HEK293 (cell line): Measurements from ENCODE around the gene ANKRD9.

Experiments
- CTCF ChIA-PET: fragments of 350-600 bp; formaldehyde crosslinking; extraction: SDS; loops from one replicate; lab custom pipeline; 2021; ENCODE audit warnings: antibody characterized with exemption; lab: Yijun Ruan, JAX
- POLR2A ChIA-PET: fragments of 300-600 bp; formaldehyde crosslinking; extraction: SDS; loops from one replicate; lab custom pipeline; 2020; ENCODE audit warnings: antibody characterized with exemption, inconsistent platforms; lab: Yijun Ruan, JAX
- H3K27ac ChIP-seq: fragments of 200-500 bp; sonication (Bioruptor generic); 2 replicates; pipeline ENCODE4 v1.5.1; 2014; ENCODE audit warnings: low read depth, low read length, control low read depth, inconsistent platforms; ENCODE audit errors: extremely low read depth
- H3K36me3 ChIP-seq, 2 experiments: fragments of 200-500 bp in 1 of 2; sonication (Bioruptor generic) in 1 of 2; 1 replicate in 1 of 2; 2 replicates in 1 of 2; pipeline ENCODE4 v1.5.1; 2014 to 2017; ENCODE audit warnings: inconsistent platforms in 2 of 2, low read length in 2 of 2; ENCODE audit not compliant: control insufficient read depth in 2 of 2, insufficient read depth in 1 of 2
- H3K4me1 ChIP-seq: fragments of 200-500 bp; sonication (Bioruptor generic); 2 replicates; pipeline ENCODE4 v1.5.1; 2014; ENCODE audit warnings: mild to moderate bottlenecking, low read length, inconsistent platforms; ENCODE audit not compliant: control insufficient read depth, insufficient read depth
- H3K4me3 ChIP-seq: 2 replicates; pipeline ENCODE4 v1.5.1; 2011; ENCODE audit warnings: low read depth, mild to moderate bottlenecking, control low read depth, low read length, moderate library complexity
- H3K9me3 ChIP-seq: fragments of 200-500 bp; sonication (Bioruptor generic); 2 replicates; pipeline ENCODE4 v1.5.1; 2014; ENCODE audit warnings: low read depth, low read length, inconsistent platforms; ENCODE audit not compliant: control insufficient read depth, insufficient read depth
- BCL11B ChIP-seq: fragments of 450-650 bp; formaldehyde crosslinking; IDR thresholded peaks from 2 replicates; pipeline ENCODE4 v1.5.1; 2016; ENCODE audit warnings: low read depth, missing biosample characterization, missing genetic modification characterization
- CTCF ChIP-seq: fragments of 450-650 bp; formaldehyde crosslinking; IDR thresholded peaks from 2 replicates; pipeline ENCODE4 v1.5.1; 2016; ENCODE audit warnings: missing biosample characterization, missing genetic modification characterization
- HOXD13 ChIP-seq: sonication (generic); formaldehyde crosslinking; IDR thresholded peaks from 2 replicates; pipeline ENCODE4 v1.8.0; 2022; ENCODE audit warnings: missing genetic modification reagents, borderline replicate concordance
- INSM2 ChIP-seq: fragments of 450-650 bp; formaldehyde crosslinking; IDR thresholded peaks from 2 replicates; pipeline ENCODE4 v1.5.1; 2016; ENCODE audit warnings: missing biosample characterization, missing genetic modification characterization
- KLF16 ChIP-seq: fragments of 450-650 bp; formaldehyde crosslinking; IDR thresholded peaks from 2 replicates; pipeline ENCODE4 v1.5.1; 2017; ENCODE audit warnings: missing biosample characterization, missing genetic modification characterization
- KLF8 ChIP-seq: fragments of 450-650 bp; formaldehyde crosslinking; IDR thresholded peaks from 2 replicates; pipeline ENCODE4 v1.5.1; 2016; ENCODE audit warnings: missing biosample characterization, missing genetic modification characterization
- KLF9 ChIP-seq: fragments of 450-650 bp; formaldehyde crosslinking; IDR thresholded peaks from 2 replicates; pipeline ENCODE4 v1.5.1; 2016; ENCODE audit warnings: missing biosample characterization, missing genetic modification characterization, low read depth
- OSR2 ChIP-seq: fragments of 450-650 bp; formaldehyde crosslinking; IDR thresholded peaks from 2 replicates; pipeline ENCODE4 v1.5.1; 2016; ENCODE audit warnings: missing biosample characterization, missing genetic modification characterization
- REPIN1 ChIP-seq: fragments of 450-650 bp; formaldehyde crosslinking; IDR thresholded peaks from 2 replicates; pipeline ENCODE4 v1.5.1; 2017; ENCODE audit warnings: missing biosample characterization, missing genetic modification characterization, low read depth
- SETDB1 ChIP-seq: IDR thresholded peaks from one replicate; pipeline ENCODE4 v1.6.1; 2017; ENCODE audit warnings: mild to moderate bottlenecking, low read length, moderate library complexity, mixed read lengths; ENCODE audit not compliant: insufficient read length
- SP3 ChIP-seq: fragments of 450-650 bp; formaldehyde crosslinking; IDR thresholded peaks from 2 replicates; pipeline ENCODE4 v1.5.1; 2016; ENCODE audit warnings: missing biosample characterization, missing genetic modification characterization
- ZBTB21 ChIP-seq: fragments of 450-650 bp; formaldehyde crosslinking; IDR thresholded peaks from 2 replicates; pipeline ENCODE4 v1.5.1; 2017; ENCODE audit warnings: missing biosample characterization, missing genetic modification characterization
- ZBTB48 ChIP-seq: fragments of 450-650 bp; formaldehyde crosslinking; IDR thresholded peaks from 2 replicates; pipeline ENCODE4 v1.5.1; 2016; ENCODE audit warnings: missing biosample characterization, missing genetic modification characterization
- ZBTB8A ChIP-seq: fragments of 450-650 bp; formaldehyde crosslinking; IDR thresholded peaks from 2 replicates; pipeline ENCODE4 v1.5.1; 2016; ENCODE audit warnings: missing biosample characterization, missing genetic modification characterization
- ZIC2 ChIP-seq: fragments of 450-650 bp; formaldehyde crosslinking; IDR thresholded peaks from 2 replicates; pipeline ENCODE4 v1.5.1; 2016; ENCODE audit warnings: missing biosample characterization, missing genetic modification characterization
- ZNF114 ChIP-seq: fragments of 450-650 bp; formaldehyde crosslinking; IDR thresholded peaks from 2 replicates; pipeline ENCODE4 v1.5.0; 2017; ENCODE audit warnings: missing biosample characterization, missing genetic modification characterization
- ZNF146 ChIP-seq: fragments of 450-650 bp; formaldehyde crosslinking; IDR thresholded peaks from 2 replicates; pipeline ENCODE4 v1.5.1; 2016; ENCODE audit warnings: missing biosample characterization, missing genetic modification characterization
- ZNF221 ChIP-seq: fragments of 450-650 bp; formaldehyde crosslinking; IDR thresholded peaks from 2 replicates; pipeline ENCODE4 v1.5.1; 2017; ENCODE audit warnings: missing biosample characterization, missing genetic modification characterization, borderline replicate concordance
- ZNF26 ChIP-seq: fragments of 450-650 bp; formaldehyde crosslinking; IDR thresholded peaks from 2 replicates; pipeline ENCODE4 v1.5.1; 2016; ENCODE audit warnings: missing biosample characterization, missing genetic modification characterization
- ZNF341 ChIP-seq: fragments of 450-650 bp; formaldehyde crosslinking; IDR thresholded peaks from 2 replicates; pipeline ENCODE4; 2016; ENCODE audit warnings: low read depth, missing biosample characterization, missing genetic modification characterization
- ZNF354C ChIP-seq: fragments of 450-650 bp; formaldehyde crosslinking; IDR thresholded peaks from 2 replicates; pipeline ENCODE4 v1.5.1; 2016; ENCODE audit warnings: missing biosample characterization, missing genetic modification characterization, low read depth, borderline replicate concordance
- ZNF394 ChIP-seq: fragments of 450-650 bp; formaldehyde crosslinking; IDR thresholded peaks from 2 replicates; pipeline ENCODE4 v1.5.1; 2016; ENCODE audit warnings: missing biosample characterization, missing genetic modification characterization, mild to moderate bottlenecking, moderate library complexity, borderline replicate concordance
- ZNF473 ChIP-seq: fragments of 450-650 bp; formaldehyde crosslinking; IDR thresholded peaks from 2 replicates; pipeline ENCODE4 v1.5.1; 2017; ENCODE audit warnings: missing biosample characterization, missing genetic modification characterization
- ZNF621 ChIP-seq: fragments of 450-650 bp; formaldehyde crosslinking; IDR thresholded peaks from 2 replicates; pipeline ENCODE4 v1.5.1; 2017; ENCODE audit warnings: missing biosample characterization, missing genetic modification characterization
- ZNF707 ChIP-seq: fragments of 450-650 bp; formaldehyde crosslinking; IDR thresholded peaks from 2 replicates; pipeline ENCODE4 v1.5.1; 2016; ENCODE audit warnings: missing biosample characterization, missing genetic modification characterization
- ZSCAN16 ChIP-seq: fragments of 450-650 bp; formaldehyde crosslinking; IDR thresholded peaks from 2 replicates; pipeline ENCODE4 v1.5.1; 2016; ENCODE audit warnings: missing biosample characterization, missing genetic modification characterization
- ZSCAN18 ChIP-seq: fragments of 450-650 bp; formaldehyde crosslinking; IDR thresholded peaks from 2 replicates; pipeline ENCODE4 v1.5.1; 2016; ENCODE audit warnings: missing biosample characterization, missing genetic modification characterization
- ZXDB ChIP-seq: fragments of 450-650 bp; formaldehyde crosslinking; IDR thresholded peaks from 2 replicates; pipeline ENCODE4 v1.5.1; 2016; ENCODE audit warnings: missing biosample characterization, missing genetic modification characterization
- TF ChIP-seq, protein P1 (sequence below): fragments of 450-650 bp; formaldehyde crosslinking; IDR thresholded peaks from 2 replicates; pipeline ENCODE4 v1.5.1; 2017; ENCODE audit warnings: missing biosample characterization, mild to moderate bottlenecking, missing genetic modification characterization, moderate library complexity

Gene ANKRD9

DNA sequence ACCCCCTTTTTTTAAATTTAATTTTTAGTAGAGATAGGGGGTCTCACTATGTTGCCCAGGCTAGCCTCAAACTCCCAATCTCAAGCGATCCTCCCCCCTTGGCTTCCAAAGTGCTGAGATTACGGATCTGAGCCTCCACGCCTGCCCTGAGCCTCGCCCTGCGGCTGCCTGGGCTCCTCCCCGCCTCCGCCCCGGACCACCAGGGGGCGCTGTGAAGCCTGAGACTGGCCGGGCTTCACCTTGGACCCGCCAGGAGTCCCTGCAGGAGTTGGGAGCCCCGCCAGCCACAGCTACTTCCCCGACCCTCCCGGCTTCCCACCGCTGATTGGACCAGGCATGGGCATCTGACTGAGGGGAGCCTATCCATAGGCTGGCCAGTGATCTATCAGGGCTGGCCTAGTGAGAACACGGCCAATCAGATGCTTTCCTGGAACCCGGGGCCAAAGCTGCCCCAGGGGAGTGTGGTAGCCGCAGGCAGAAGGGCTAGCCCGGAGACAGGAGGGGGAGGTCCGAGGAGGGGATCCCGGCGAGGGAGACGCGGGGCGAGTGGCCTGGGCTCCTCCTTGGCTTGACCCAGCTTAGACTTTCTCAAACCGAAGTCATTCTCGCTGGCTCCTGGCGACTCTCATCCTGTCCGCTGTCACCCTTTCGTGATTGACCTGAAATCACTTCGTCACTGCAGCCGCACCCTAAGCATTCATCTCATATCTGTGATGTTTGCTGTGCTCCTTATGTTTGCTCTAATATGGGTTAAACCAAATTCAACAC, 15.1 kb upstream of the ANKRD9 start:
- Histone ChIP-seq H3K4me3 (peak overlapping the region; percentile 64), H3K4me1 (no peaks in the 10 kb centered on the region), H3K27ac (peak overlapping the region; percentile 75), H3K36me3 (no peaks in the 10 kb centered on the region), H3K9me3 (no peaks in the 10 kb centered on the region)
- ChIA-PET POLR2A (interaction anchor here (0.5 to 1.8 kb wide), 17 partner anchors 9 to 131 kb away, joined by 3 to 11 read pairs (median 4); partner anchors contain the start of genes ANKRD9 and RCOR1), CTCF (interaction anchor here (0.5 to 3.0 kb wide), 30 partner anchors 9 to 413 kb away, joined by 3 to 16 read pairs (median 4); no protein-coding TSS in a partner anchor)
- peak; percentile 100 for TF ChIP-seq ZNF394 (tag by site-specific recombination)
- TF ChIP-seq ZNF146 (tag by site-specific recombination), result no peak
- TF ChIP-seq ZNF26 (tag by site-specific recombination), result no peak
- TF ChIP-seq, protein P1, sequence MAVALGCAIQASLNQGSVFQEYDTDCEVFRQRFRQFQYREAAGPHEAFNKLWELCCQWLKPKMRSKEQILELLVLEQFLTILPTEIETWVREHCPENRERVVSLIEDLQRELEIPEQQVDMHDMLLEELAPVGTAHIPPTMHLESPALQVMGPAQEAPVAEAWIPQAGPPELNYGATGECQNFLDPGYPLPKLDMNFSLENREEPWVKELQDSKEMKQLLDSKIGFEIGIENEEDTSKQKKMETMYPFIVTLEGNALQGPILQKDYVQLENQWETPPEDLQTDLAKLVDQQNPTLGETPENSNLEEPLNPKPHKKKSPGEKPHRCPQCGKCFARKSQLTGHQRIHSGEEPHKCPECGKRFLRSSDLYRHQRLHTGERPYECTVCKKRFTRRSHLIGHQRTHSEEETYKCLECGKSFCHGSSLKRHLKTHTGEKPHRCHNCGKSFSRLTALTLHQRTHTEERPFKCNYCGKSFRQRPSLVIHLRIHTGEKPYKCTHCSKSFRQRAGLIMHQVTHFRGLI (tag by site-specific recombination), result peak; percentile 82; the same call in 1 of the 2 replicates
- peak; percentile 82 for TF ChIP-seq ZSCAN16 (tag by site-specific recombination)
- peak; percentile 65; the same call in 1 of the 2 replicates for TF ChIP-seq KLF16 (tag by site-specific recombination)
- no peak for TF ChIP-seq ZNF354C
- peak; percentile 70 for TF ChIP-seq ZBTB8A (tag by site-specific recombination)
- peak; percentile 95 for TF ChIP-seq ZXDB (tag by site-specific recombination)
- TF ChIP-seq BCL11B (tag by site-specific recombination), result peak; percentile 72; the same call in 1 of the 2 replicates
- TF ChIP-seq ZNF114 (tag by site-specific recombination), result no peak
- TF ChIP-seq ZSCAN18, result no peak
- no peak for TF ChIP-seq HOXD13
- TF ChIP-seq SP3 (tag by site-specific recombination), result peak; percentile 76
- no peak for TF ChIP-seq ZNF707 (tag by site-specific recombination)
- TF ChIP-seq ZNF341 (tag by site-specific recombination), result peak; percentile 92
- TF ChIP-seq KLF9, result 0 out of 2 replicates have a peak, but pooled peaks have one; percentile 41
- peak; percentile 93 for TF ChIP-seq KLF8 (tag by site-specific recombination)
- peak; percentile 96 for TF ChIP-seq ZIC2
- peak; percentile 99 for TF ChIP-seq CTCF
- TF ChIP-seq REPIN1 (tag by site-specific recombination), result 0 out of 2 replicates have a peak, but pooled peaks have one; percentile 25
- TF ChIP-seq INSM2 (tag by site-specific recombination), result no peak; the same call in 1 of the 2 replicates
- TF ChIP-seq ZNF221 (tag by site-specific recombination), result no peak
- no peak for TF ChIP-seq SETDB1
- peak; percentile 6; the same call in 1 of the 2 replicates for TF ChIP-seq ZBTB21 (tag by site-specific recombination)
- peak; percentile 91 for TF ChIP-seq OSR2 (tag by site-specific recombination)
- peak; percentile 100 for TF ChIP-seq ZNF621 (tag by site-specific recombination)
- peak; percentile 61 for TF ChIP-seq ZBTB48 (tag by site-specific recombination)
- TF ChIP-seq ZNF473, result no peak
